ENCODE data around the gene UBE2N.
"Not testable (repeated sequence)": the region's sequence is repeated elsewhere in the genome, so short reads cannot be mapped to it uniquely, and the experiment has no call there.

Gene UBE2N

GRCh38 chr12:93402333-93403311 is 39.1 kb downstream of the UBE2N start:
- Histone ChIP-seq H3F3A (ENCODE audit: insufficient read depth) (peaks cover 20% of the 10 kb centered on the region; the same call in 1 of the 2 replicates), H2AFZ (ENCODE audit: low read depth, low read length, severe bottlenecking) (no peak overlapping the region), H3K27me3 (ENCODE audit: low read length) (no peaks in the 10 kb centered on the region), H3K4me3 (ENCODE audit: insufficient read depth, low read length, poor library complexity, severe bottlenecking) (no peak overlapping the region), H3K36me3 (ENCODE audit: low read length) (peaks cover 9% of the 10 kb centered on the region; the same call in 1 of the 2 replicates), H3K79me2 (ENCODE audit: insufficient read depth, low read length) (no peaks in the 10 kb centered on the region), H3K27ac (ENCODE audit: low read depth, low read length) (no peak overlapping the region), H4K20me1 (ENCODE audit: low read depth, low read length) (no peaks in the 10 kb centered on the region), H3K9ac (ENCODE audit: low read length) (no peak overlapping the region), H3K4me2 (ENCODE audit: low read depth, low read length, poor library complexity, severe bottlenecking) (no peak overlapping the region), H3K9me2 (replicated peaks; ENCODE audit: insufficient read depth, low read length) (no peaks in the 10 kb centered on the region), H3K9me3 (ENCODE audit: insufficient read depth, low read length) (no peaks in the 10 kb centered on the region)
- no peak for TF ChIP-seq EZH2phosphoT487 (conservative IDR thresholded peaks at IDR 0.05; ENCODE audit: low read length)
- TF ChIP-seq CTCF (IDR thresholded peaks at IDR 0.05; ENCODE audit: insufficient read depth, low read length, poor library complexity, severe bottlenecking) = no peak

- not testable (repeated sequence) for H3K27me3 ChIP-seq (ENCODE audit: low read length); H2AFZ ChIP-seq (ENCODE audit: low read depth, low read length, severe bottlenecking); H3K36me3 ChIP-seq (ENCODE audit: low read length); H3K4me3 ChIP-seq (ENCODE audit: insufficient read depth, low read length, poor library complexity, severe bottlenecking); H3K9me2 ChIP-seq (replicated peaks; ENCODE audit: insufficient read depth, low read length); H3K9ac ChIP-seq (ENCODE audit: low read length); H3K9me3 ChIP-seq (ENCODE audit: insufficient read depth, low read length); H3K79me2 ChIP-seq (ENCODE audit: insufficient read depth, low read length); H4K20me1 ChIP-seq (ENCODE audit: low read depth, low read length); H3K4me2 ChIP-seq (ENCODE audit: low read depth, low read length, poor library complexity, severe bottlenecking); H3K27ac ChIP-seq (ENCODE audit: low read depth, low read length)
- H3F3A ChIP-seq (ENCODE audit: insufficient read depth) = peaks cover 33% of the 10 kb centered on the region
Observed at GRCh38 chr12:93399183-93399863, 42.4 kb downstream of the UBE2N start.

GRCh38 chr12:93397412-93397811 is 44.3 kb downstream of the UBE2N start:
- Histone ChIP-seq H3K9me3 (ENCODE audit: insufficient read depth, low read length) (no peaks in the 10 kb centered on the region), H3K9me2 (replicated peaks; ENCODE audit: insufficient read depth, low read length) (no peaks in the 10 kb centered on the region), H3K27ac (ENCODE audit: low read depth, low read length) (no peak overlapping the region), H3K79me2 (ENCODE audit: insufficient read depth, low read length) (peaks cover 7% of the 10 kb centered on the region; the same call in 1 of the 2 replicates), H3K4me2 (ENCODE audit: low read depth, low read length, poor library complexity, severe bottlenecking) (no peak overlapping the region), H3K36me3 (ENCODE audit: low read length) (peaks cover 3% of the 10 kb centered on the region; the same call in 1 of the 2 replicates), H3F3A (ENCODE audit: insufficient read depth) (peaks cover 25% of the 10 kb centered on the region), H4K20me1 (ENCODE audit: low read depth, low read length) (no peaks in the 10 kb centered on the region), H3K27me3 (ENCODE audit: low read length) (no peaks in the 10 kb centered on the region), H3K4me3 (ENCODE audit: insufficient read depth, low read length, poor library complexity, severe bottlenecking) (no peak overlapping the region), H2AFZ (ENCODE audit: low read depth, low read length, severe bottlenecking) (no peak overlapping the region), H3K9ac (ENCODE audit: low read length) (no peak overlapping the region)
- no peak for TF ChIP-seq CTCF (IDR thresholded peaks at IDR 0.05; ENCODE audit: insufficient read depth, low read length, poor library complexity, severe bottlenecking)
- TF ChIP-seq EZH2phosphoT487 (conservative IDR thresholded peaks at IDR 0.05; ENCODE audit: low read length) = no peak
